Chondrocyte (in vitro differentiated cells): ENCODE data around the gene SAAL1. TPM values are rescaled to one million over a fixed set of nuclear protein-coding genes. Genes with fewer than 3 reads are reported as not detected.
A peak's percentile ranks its signal among the peaks of the same experiment; 100 is the strongest.

Experiments
- DNase-seq: peaks from one replicate; pipeline ENCODE4 v3.0.0; 2021; ENCODE audit warnings: mixed read lengths, low spot score
- H3K27ac Mint-ChIP-seq: one replicate; pipeline ENCODE4 v1.8.0; 2021; ENCODE audit warnings: mild to moderate bottlenecking, moderate library complexity, mixed read lengths; ENCODE audit not compliant: unreplicated experiment
- H3K27me3 Mint-ChIP-seq: 2 replicates; pipeline ENCODE4 v1.8.0; 2021; ENCODE audit warnings: low read depth, mixed read lengths
- H3K36me3 Mint-ChIP-seq: 2 replicates; pipeline ENCODE4 v1.8.0; 2021; ENCODE audit warnings: low read depth, mixed read lengths
- H3K4me1 Mint-ChIP-seq: 2 replicates; pipeline ENCODE4 v1.8.0; 2021; ENCODE audit warnings: low read depth, mild to moderate bottlenecking, mixed read lengths
- H3K4me3 Mint-ChIP-seq: one replicate; pipeline ENCODE4 v1.8.0; 2021; ENCODE audit warnings: mild to moderate bottlenecking, moderate library complexity, mixed read lengths; ENCODE audit not compliant: unreplicated experiment
- H3K9me3 Mint-ChIP-seq: 2 replicates; pipeline ENCODE4 v1.8.0; 2021; ENCODE audit warnings: low read depth, mixed read lengths
- long read RNA-seq: library from polyadenylated mRNA; stranded (forward); transcript quantifications from one replicate; pipeline ENCODE4 v2.0.0, GENCODE V29; 2021
- total RNA-seq: library from RNA; stranded (reverse); gene quantifications from 3 replicates; pipeline ENCODE4 v1.2.1, GENCODE V29; 2021
- TF ChIP-seq, protein P1 (sequence below): fragments of 200-600 bp; sonication (generic); IDR thresholded peaks from 2 replicates; pipeline ENCODE4 v1.5.0; 2021; ENCODE audit warnings: antibody characterized with exemption, mild to moderate bottlenecking, moderate library complexity

Gene SAAL1
- total RNA-seq: 12.1 to 13.2 TPM (median 12.2 TPM) in 3 replicates
- long read RNA-seq, transcript SAAL1-202 (12 exons, 1,582 nt): major isoform, 5 of 21 reads
- long read RNA-seq, transcript SAAL1-201 (12 exons, 1,518 nt): major isoform, 5 of 21 reads
- long read RNA-seq, partial matches to known transcripts: 1 of 21 reads
- long read RNA-seq, other reads (novel, unspliced or antisense): 9 of 21 reads

DNA sequence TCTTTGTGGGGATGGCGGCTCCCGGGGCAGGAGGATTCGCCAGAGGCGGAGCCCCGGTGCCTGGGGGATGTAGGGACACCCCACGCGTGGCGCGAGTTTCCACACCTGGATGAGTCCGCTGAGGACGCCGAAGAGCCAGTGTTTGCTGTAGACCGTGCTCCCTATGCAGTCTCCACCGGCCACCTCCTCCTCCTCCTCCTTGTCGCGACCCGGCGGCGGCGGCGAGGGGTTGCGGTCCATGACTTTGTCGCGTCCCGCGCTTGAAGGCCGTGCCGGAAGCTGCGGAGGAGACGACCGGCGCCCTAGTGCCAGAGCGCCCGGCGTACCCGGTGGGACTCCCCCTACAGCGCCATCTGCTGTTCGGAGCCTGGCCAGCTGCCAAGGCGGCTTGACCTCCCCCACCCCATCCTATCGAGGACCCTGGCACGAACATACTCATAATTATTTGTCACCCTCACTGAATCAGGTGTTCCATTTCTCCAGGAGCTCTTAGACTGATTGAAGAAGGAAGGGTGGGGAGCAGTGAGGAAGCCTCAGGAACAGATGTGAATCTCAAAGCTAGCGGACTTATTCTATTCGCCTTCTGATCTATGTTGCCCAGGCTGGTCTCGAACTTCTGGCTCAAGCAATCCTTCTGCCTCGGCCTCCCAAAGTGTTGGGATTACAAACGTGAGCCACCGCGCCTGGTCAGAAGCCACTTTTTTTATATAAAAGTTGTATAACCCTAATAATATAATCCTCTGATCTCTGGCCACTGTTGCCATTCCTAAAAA is at the start of gene SAAL1:
Gene SAAL1 (minus strand): TSS at position 281 of the 773 bp plus-strand sequence. CDS start 41 bp downstream, at position 240.
- Mint-ChIP-seq H3K27me3 (peaks cover 2% of the 10 kb centered on the region), H3K4me3 (peak within 1 kb of the TSS; percentile 91), H3K4me1 (peaks cover 11% of the 10 kb centered on the region), H3K9me3 (no peaks in the 10 kb centered on the region), H3K36me3 (peaks cover 7% of the 10 kb centered on the region), H3K27ac (no peak within 1 kb of the TSS)
- TF ChIP-seq, protein P1, sequence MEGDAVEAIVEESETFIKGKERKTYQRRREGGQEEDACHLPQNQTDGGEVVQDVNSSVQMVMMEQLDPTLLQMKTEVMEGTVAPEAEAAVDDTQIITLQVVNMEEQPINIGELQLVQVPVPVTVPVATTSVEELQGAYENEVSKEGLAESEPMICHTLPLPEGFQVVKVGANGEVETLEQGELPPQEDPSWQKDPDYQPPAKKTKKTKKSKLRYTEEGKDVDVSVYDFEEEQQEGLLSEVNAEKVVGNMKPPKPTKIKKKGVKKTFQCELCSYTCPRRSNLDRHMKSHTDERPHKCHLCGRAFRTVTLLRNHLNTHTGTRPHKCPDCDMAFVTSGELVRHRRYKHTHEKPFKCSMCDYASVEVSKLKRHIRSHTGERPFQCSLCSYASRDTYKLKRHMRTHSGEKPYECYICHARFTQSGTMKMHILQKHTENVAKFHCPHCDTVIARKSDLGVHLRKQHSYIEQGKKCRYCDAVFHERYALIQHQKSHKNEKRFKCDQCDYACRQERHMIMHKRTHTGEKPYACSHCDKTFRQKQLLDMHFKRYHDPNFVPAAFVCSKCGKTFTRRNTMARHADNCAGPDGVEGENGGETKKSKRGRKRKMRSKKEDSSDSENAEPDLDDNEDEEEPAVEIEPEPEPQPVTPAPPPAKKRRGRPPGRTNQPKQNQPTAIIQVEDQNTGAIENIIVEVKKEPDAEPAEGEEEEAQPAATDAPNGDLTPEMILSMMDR: peak; percentile 90
- DNase-seq: no peak

GRCh38 chr11:18151581-18151980 is 45.7 kb upstream of the SAAL1 start:
- no peak for DNase-seq
- Mint-ChIP-seq H3K9me3 (no peaks in the 10 kb centered on the region), H3K27ac (no peak overlapping the region), H3K27me3 (peaks cover 32% of the 10 kb centered on the region), H3K4me3 (no peak overlapping the region), H3K36me3 (no peaks in the 10 kb centered on the region), H3K4me1 (no peaks in the 10 kb centered on the region)
- TF ChIP-seq, protein P1: no peak

- DNase-seq: no peak
- no peaks in the 10 kb centered on the region for H3K4me1 Mint-ChIP-seq
- no peak overlapping the region for H3K27ac Mint-ChIP-seq
- no peaks in the 10 kb centered on the region for H3K9me3 Mint-ChIP-seq
- no peaks in the 10 kb centered on the region for H3K36me3 Mint-ChIP-seq
- H3K4me3 Mint-ChIP-seq: no peak overlapping the region
- peaks cover 15% of the 10 kb centered on the region for H3K27me3 Mint-ChIP-seq
- TF ChIP-seq, protein P1: no peak
Observed at GRCh38 chr11:18145837-18146236, 40.0 kb upstream of the SAAL1 start.

- H3K27me3 Mint-ChIP-seq: peaks cover 14% of the 10 kb centered on the region
Observed at GRCh38 chr11:18145025-18145424, 39.1 kb upstream of the SAAL1 start.

DNA sequence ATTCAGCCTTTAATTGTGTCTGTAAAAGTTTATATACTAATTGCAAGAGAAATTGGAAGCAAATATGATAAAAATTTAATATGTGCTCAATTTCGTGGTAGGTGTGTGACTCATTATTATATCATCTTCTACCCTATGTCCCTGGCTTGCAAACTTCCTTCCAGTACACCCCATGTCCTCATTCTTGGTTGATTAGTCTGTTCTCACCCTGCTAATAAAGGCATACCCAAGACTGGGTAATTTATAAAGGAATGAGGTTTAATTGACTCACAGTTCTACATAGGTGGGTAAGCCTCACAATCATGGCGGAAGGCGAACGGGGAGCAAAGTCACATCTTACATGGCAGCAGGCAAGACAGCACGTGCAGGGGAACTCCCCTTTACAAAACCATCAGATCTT is 38.4 kb upstream of the SAAL1 start:
- H3K4me3 Mint-ChIP-seq: no peak overlapping the region
- DNase-seq: no peak

More at GRCh38 chr11:18145025-18145424, 39.1 kb upstream of the SAAL1 start:
- no peaks in the 10 kb centered on the region for H3K36me3 Mint-ChIP-seq
- TF ChIP-seq, protein P1: peak; percentile 68
- no peak overlapping the region for H3K4me3 Mint-ChIP-seq
- H3K4me1 Mint-ChIP-seq: no peaks in the 10 kb centered on the region
- DNase-seq: no peak
- no peaks in the 10 kb centered on the region for H3K9me3 Mint-ChIP-seq
- no peak overlapping the region for H3K27ac Mint-ChIP-seq

More for the DNA sequence above, 38.4 kb upstream of the SAAL1 start:
- peaks cover 12% of the 10 kb centered on the region for H3K27me3 Mint-ChIP-seq
- no peaks in the 10 kb centered on the region for H3K36me3 Mint-ChIP-seq
- H3K9me3 Mint-ChIP-seq: no peaks in the 10 kb centered on the region
- TF ChIP-seq, protein P1: no peak
- H3K27ac Mint-ChIP-seq: no peak overlapping the region
- no peaks in the 10 kb centered on the region for H3K4me1 Mint-ChIP-seq
